Activated CD8-positive, alpha-beta T cell treated with anti-CD3 and anti-CD28 coated beads for 36 hours (primary cell): ENCODE results near the gene EXOC8. TPM values are rescaled to one million over a fixed set of nuclear protein-coding genes. Genes with fewer than 3 reads are reported as not detected.
A peak's percentile ranks its signal among the peaks of the same experiment; 100 is the strongest.

ENCODE experiments used
- ATAC-seq: fragments of 200-7000 bp; cut with Tn5 transposase; one replicate; pipeline ENCODE4 v1.10.0; 2021; ENCODE audit warnings: mild to moderate bottlenecking, moderate library complexity
- CTCF ChIA-PET: fragments of 350-600 bp; sonication (Branson Sonifier 250); formaldehyde crosslinking; loops from one replicate; lab custom pipeline; 2021; ENCODE audit warnings: antibody characterized with exemption; lab: Charles Lee
- POLR2A ChIA-PET: fragments of 350-600 bp; sonication (Branson Sonifier 250); formaldehyde crosslinking; loops from one replicate; lab custom pipeline; 2021; ENCODE audit warnings: antibody characterized with exemption; lab: Charles Lee
- DNase-seq: peaks from one replicate; pipeline ENCODE4 v3.0.0-alpha.2; 2020
- H3K27ac Mint-ChIP-seq: one replicate; pipeline ENCODE4 v1.8.0; 2021; ENCODE audit warnings: mild to moderate bottlenecking, mixed read lengths
- H3K27me3 Mint-ChIP-seq: one replicate; pipeline ENCODE4 v1.8.0; 2021; ENCODE audit warnings: mixed read lengths
- H3K36me3 Mint-ChIP-seq: one replicate; pipeline ENCODE4 v1.8.0; 2021; ENCODE audit warnings: low read depth, mixed read lengths
- H3K4me1 Mint-ChIP-seq: one replicate; pipeline ENCODE4 v1.8.0; 2021; ENCODE audit warnings: low read depth, mixed read lengths
- H3K4me3 Mint-ChIP-seq: one replicate; pipeline ENCODE4 v1.8.0; 2021; ENCODE audit warnings: mild to moderate bottlenecking, moderate library complexity, mixed read lengths
- H3K9me3 Mint-ChIP-seq: one replicate; pipeline ENCODE4 v1.8.0; 2021; ENCODE audit warnings: mixed read lengths
- intact Hi-C: fragments of 100-400 bp; cut with micrococcal nuclease; formaldehyde crosslinking; loops from one replicate; pipeline ENCODE4 v1.10.0; 2022
- total RNA-seq, 2 experiments: library from RNA; stranded (reverse); gene quantifications; one replicate each; pipeline ENCODE4 v1.2.3, GENCODE V29; 2021
- TF ChIP-seq, protein P1 (sequence below): fragments of 200-600 bp; IDR thresholded peaks from one replicate; pipeline ENCODE4 v1.8.0; 2022; ENCODE audit warnings: antibody characterized with exemption, mild to moderate bottlenecking

Gene EXOC8
- total RNA-seq, 2 experiments from 2014 or later, result 12.8 to 13.7 TPM

DNA sequence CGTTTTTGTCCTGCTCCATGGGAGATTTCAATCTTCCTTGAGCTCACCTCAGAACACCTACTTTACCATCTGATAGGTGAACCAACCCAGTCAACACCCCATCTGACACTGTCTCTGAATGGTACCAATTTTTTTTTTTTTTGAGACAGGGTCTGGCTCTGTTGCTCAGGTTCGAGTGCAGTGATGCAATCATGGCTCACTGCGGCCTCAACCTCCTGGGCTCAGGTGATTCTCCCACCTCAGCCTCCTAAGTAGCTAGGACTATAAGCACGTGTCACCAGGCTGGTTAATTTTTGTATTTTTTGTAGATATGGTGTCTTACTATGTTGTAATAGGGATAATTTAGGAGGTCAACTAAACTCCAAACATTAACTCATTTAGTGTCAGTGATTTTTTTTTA is 36.7 kb upstream of the EXOC8 start:
- H3K9me3 Mint-ChIP-seq, result no peaks in the 10 kb centered on the region
- no peak overlapping the region for H3K4me3 Mint-ChIP-seq
- H3K36me3 Mint-ChIP-seq, result peaks cover 5% of the 10 kb centered on the region
- ChIA-PET CTCF (interaction anchor here (0.8 to 1.3 kb wide), 3 partner anchors 11 to 59 kb away, joined by 3 to 8 read pairs (median 3); no protein-coding TSS in a partner anchor), POLR2A (interaction anchor here (0.6 to 1.0 kb wide), 4 partner anchors 10 to 46 kb away, joined by 3 read pairs; no protein-coding TSS in a partner anchor)
- TF ChIP-seq, protein P1, sequence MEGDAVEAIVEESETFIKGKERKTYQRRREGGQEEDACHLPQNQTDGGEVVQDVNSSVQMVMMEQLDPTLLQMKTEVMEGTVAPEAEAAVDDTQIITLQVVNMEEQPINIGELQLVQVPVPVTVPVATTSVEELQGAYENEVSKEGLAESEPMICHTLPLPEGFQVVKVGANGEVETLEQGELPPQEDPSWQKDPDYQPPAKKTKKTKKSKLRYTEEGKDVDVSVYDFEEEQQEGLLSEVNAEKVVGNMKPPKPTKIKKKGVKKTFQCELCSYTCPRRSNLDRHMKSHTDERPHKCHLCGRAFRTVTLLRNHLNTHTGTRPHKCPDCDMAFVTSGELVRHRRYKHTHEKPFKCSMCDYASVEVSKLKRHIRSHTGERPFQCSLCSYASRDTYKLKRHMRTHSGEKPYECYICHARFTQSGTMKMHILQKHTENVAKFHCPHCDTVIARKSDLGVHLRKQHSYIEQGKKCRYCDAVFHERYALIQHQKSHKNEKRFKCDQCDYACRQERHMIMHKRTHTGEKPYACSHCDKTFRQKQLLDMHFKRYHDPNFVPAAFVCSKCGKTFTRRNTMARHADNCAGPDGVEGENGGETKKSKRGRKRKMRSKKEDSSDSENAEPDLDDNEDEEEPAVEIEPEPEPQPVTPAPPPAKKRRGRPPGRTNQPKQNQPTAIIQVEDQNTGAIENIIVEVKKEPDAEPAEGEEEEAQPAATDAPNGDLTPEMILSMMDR, result no peak
- intact Hi-C loops, result no loop called here
- ATAC-seq (no peak), DNase-seq (no peak)
- no peaks in the 10 kb centered on the region for H3K27me3 Mint-ChIP-seq
- no peak overlapping the region for H3K27ac Mint-ChIP-seq
- peaks cover 33% of the 10 kb centered on the region for H3K4me1 Mint-ChIP-seq

DNA sequence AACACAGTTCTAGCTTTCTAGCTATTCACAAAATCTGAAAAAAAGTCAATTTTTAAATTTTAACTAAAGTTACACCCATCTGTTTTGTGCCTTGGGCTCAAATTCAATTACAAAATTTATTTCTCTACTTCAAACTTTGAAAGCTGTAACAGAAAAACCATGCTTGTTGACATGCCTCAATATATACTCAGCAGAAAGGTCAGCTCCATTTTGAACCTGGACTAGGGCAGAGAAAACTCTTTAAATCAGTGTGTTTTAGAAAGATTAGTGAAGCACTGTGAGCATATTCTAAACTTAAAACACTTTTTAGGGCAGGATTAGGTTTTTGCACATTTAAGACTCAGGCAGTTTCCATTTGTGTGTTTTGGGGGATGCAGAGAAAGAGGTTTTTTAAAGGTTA is 34.8 kb upstream of the EXOC8 start:
- DNase-seq, result no peak
- ATAC-seq, result no peak
- intact Hi-C loops, result no loop called here
- no peaks in the 10 kb centered on the region for H3K9me3 Mint-ChIP-seq
- no peak overlapping the region for H3K4me3 Mint-ChIP-seq
- H3K4me1 Mint-ChIP-seq, result peaks cover 19% of the 10 kb centered on the region
- POLR2A ChIA-PET, result interaction anchor here (1.2 kb wide), 1 partner anchor 20 kb away, joined by 5 read pairs; no protein-coding TSS in a partner anchor
- no peak overlapping the region for H3K27ac Mint-ChIP-seq
- TF ChIP-seq, protein P1, result no peak
- no peaks in the 10 kb centered on the region for H3K27me3 Mint-ChIP-seq
- CTCF ChIA-PET, result interaction anchor here (1.1 to 1.4 kb wide), 3 partner anchors 10 to 178 kb away, joined by 3 to 4 read pairs (median 3); no protein-coding TSS in a partner anchor
- H3K36me3 Mint-ChIP-seq, result peaks cover 10% of the 10 kb centered on the region

DNA sequence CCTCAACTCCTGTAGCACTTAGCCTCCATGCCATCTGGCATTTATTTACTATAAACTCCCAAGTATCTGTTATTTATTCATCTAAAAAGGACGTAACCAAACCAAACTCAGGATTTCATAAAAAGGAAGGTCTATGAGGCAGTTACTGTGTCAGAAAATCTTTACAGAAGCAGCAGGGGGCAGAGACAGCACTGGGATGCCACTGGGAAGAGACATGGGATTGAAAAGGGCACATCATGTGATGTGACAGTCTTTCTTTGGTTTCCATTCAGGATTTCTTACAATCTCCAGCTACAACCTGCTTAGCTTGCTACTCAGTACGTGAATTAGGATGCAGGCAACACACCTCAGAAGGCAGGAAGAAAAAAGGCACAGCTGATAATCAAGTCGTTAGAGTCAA is 31.6 kb upstream of the EXOC8 start:
- H3K27me3 Mint-ChIP-seq, result no peaks in the 10 kb centered on the region
- no peak overlapping the region for H3K4me3 Mint-ChIP-seq
- intact Hi-C loops, result no loop called here
- peaks cover 23% of the 10 kb centered on the region for H3K36me3 Mint-ChIP-seq
- POLR2A ChIA-PET, result no interaction called here
- H3K4me1 Mint-ChIP-seq, result peaks cover 3% of the 10 kb centered on the region
- DNase-seq (no peak), ATAC-seq (no peak)
- TF ChIP-seq, protein P1, result no peak
- CTCF ChIA-PET, result no interaction called here
- H3K9me3 Mint-ChIP-seq, result no peaks in the 10 kb centered on the region
- no peak overlapping the region for H3K27ac Mint-ChIP-seq

DNA sequence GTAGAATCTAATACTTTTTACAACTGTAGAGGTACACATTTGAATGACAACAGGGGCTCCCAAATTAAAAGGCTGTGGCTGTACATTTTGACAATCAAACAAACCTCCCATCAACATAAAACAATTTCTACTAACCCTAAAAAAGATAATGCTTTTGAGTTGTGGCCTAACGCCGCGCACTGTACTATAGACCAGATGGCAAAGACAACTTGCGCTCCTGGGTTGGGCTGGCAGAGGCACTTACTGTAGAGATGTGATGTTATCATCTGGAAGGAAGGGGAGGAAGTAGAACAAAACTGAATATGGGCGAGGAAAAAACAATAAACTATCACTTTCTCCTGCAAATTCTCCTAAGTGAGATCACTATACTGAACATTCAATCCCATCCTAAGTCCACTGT is 26.5 kb upstream of the EXOC8 start:
- POLR2A ChIA-PET, result interaction anchor here (1.3 kb wide), 1 partner anchor 248 kb away, joined by 3 read pairs; no protein-coding TSS in a partner anchor
- intact Hi-C loops, result loop anchor here (5.0 kb wide), 1 partner anchor 58 kb away; the partner anchor contains the start of gene EGLN1
- Mint-ChIP-seq H3K4me1 (peaks cover 3% of the 10 kb centered on the region), H3K9me3 (no peaks in the 10 kb centered on the region), H3K36me3 (peaks cover 37% of the 10 kb centered on the region), H3K27ac (peak overlapping the region; percentile 1), H3K4me3 (no peak overlapping the region), H3K27me3 (no peaks in the 10 kb centered on the region)
- TF ChIP-seq, protein P1, result no peak
- DNase-seq (no peak), ATAC-seq (no peak)
- CTCF ChIA-PET, result interaction anchor here (1.3 to 2.2 kb wide), 5 partner anchors 26 to 234 kb away, joined by 3 to 11 read pairs (median 6); partner anchors contain the start of genes EXOC8 and SPRTN

DNA sequence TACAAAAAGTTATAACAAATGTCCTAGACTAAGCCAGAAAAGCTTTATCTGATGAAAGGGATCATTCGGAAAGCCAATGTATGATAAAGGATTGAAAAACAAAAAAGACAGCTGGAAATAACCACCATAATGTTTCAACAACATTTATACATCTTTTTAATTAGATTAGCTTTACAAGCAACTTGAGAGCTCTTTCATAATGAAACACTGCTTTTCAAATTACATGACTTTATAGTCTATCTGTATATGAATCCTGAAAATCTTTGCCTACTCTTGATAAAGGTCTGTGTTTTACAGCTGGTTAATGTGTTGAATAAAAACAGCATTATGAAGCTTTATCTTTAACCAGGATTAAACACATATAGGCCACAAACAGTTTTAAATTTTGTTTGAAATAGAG is 26.0 kb upstream of the EXOC8 start:
- DNase-seq (no peak), ATAC-seq (no peak)
- H3K27me3 Mint-ChIP-seq, result no peaks in the 10 kb centered on the region
- H3K4me3 Mint-ChIP-seq, result no peak overlapping the region
- H3K9me3 Mint-ChIP-seq, result no peaks in the 10 kb centered on the region
- H3K36me3 Mint-ChIP-seq, result peaks cover 33% of the 10 kb centered on the region
- CTCF ChIA-PET, result interaction anchor here (0.7 to 2.7 kb wide), 10 partner anchors 9 to 242 kb away, joined by 3 to 14 read pairs (median 6); partner anchors contain the start of genes EXOC8 and SPRTN
- TF ChIP-seq, protein P1, result no peak
- intact Hi-C loops, result loop anchor here (5.0 kb wide), 1 partner anchor 59 kb away; the partner anchor contains the start of gene EGLN1
- H3K4me1 Mint-ChIP-seq, result peaks cover 3% of the 10 kb centered on the region
- POLR2A ChIA-PET, result interaction anchor here (0.7 to 1.3 kb wide), 2 partner anchors 15 to 248 kb away, joined by 3 read pairs; no protein-coding TSS in a partner anchor
- no peak overlapping the region for H3K27ac Mint-ChIP-seq
